DND-41 (cell line): ENCODE results near the gene UBE3D.

ENCODE experiments used
- EZH2 ChIP-seq: IDR thresholded peaks from 3 replicates; pipeline ENCODE4 v1.6.1; 2012; ENCODE audit warnings: borderline replicate concordance, low read depth, mild to moderate bottlenecking, moderate library complexity, low read length, inconsistent platforms; ENCODE audit not compliant: severe bottlenecking
- TF ChIP-seq, protein P1 (sequence below): IDR thresholded peaks from 2 replicates; pipeline ENCODE4 v1.5.1; 2012; ENCODE audit warnings: borderline replicate concordance, low read length, moderate library complexity, mild to moderate bottlenecking; ENCODE audit not compliant: poor library complexity, severe bottlenecking; ENCODE audit errors: extremely low read depth

DNA sequence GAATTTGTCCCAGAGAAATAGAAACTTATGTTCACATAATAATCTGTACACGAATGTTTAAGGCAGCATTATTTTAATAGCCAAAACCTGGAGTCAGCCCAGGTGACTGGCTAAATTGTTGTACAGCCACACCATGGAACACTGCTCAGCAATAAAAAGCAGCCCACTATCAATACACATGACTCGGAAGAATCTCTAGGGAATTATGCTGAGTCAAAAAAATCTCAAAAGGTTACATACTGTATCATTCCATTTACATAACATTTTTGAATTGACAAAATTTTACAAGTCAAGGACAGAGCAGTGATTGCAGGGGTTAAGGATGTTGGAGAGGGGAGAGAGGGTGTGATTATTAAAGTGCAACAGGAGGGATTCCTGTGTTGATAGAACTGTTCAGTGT is 163.4 kb downstream of the UBE3D start:
- TF ChIP-seq, protein P1, sequence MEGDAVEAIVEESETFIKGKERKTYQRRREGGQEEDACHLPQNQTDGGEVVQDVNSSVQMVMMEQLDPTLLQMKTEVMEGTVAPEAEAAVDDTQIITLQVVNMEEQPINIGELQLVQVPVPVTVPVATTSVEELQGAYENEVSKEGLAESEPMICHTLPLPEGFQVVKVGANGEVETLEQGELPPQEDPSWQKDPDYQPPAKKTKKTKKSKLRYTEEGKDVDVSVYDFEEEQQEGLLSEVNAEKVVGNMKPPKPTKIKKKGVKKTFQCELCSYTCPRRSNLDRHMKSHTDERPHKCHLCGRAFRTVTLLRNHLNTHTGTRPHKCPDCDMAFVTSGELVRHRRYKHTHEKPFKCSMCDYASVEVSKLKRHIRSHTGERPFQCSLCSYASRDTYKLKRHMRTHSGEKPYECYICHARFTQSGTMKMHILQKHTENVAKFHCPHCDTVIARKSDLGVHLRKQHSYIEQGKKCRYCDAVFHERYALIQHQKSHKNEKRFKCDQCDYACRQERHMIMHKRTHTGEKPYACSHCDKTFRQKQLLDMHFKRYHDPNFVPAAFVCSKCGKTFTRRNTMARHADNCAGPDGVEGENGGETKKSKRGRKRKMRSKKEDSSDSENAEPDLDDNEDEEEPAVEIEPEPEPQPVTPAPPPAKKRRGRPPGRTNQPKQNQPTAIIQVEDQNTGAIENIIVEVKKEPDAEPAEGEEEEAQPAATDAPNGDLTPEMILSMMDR: no peak
- TF ChIP-seq EZH2: no peak
